Measurements from ENCODE around the gene MYL6.
"Not testable (repeated sequence)": the region's sequence is repeated elsewhere in the genome, so short reads cannot be mapped to it uniquely, and the experiment has no call there.

The MYL6 gene

DNA sequence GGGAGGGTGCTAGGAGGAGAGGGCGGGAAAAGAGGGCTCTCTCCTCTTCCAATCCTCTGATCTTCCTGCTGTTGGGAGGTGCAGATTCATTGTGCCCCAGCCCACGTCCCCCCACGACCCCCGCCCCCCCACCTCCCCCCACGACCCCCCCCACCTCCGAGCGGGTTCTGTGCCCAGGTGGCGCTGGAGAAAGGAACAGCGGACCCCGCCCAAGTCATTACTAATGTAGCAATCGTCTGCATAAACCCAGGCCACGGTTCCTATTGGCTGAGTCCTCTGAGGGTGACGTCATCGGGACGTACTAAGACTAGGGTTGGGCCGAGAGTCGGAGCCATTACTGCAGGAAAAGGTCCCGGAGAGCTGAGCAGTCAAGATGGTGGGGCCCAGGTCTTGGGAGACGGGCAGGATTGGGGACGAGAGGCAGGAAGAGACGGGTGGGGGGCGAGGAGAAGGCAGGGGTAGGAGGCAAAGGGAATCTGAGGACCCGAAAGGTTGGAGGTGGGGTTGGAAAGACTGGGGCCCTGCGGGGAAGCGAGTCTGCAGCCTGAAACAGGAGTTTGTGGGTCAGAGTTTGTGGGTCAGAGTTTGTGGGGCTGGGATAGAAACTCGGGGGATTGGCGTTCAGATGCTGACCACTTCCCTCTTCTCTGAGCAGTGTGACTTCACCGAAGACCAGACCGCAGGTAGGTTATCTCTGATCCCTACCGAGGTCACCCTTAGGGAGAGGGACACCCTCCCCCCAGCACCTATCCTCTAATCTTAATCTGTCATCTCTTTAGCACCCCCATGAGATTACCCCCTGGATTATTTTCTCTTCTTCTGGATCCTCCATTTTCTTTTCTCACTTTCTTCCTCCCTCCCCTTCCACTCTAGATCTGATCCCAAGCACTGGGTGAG is at the start of gene MYL6:
Gene MYL6, plus strand, starts transcription at position 331 of the 897 bp plus-strand sequence. Its CDS starts 43 bp downstream, at position 374.
- H3K36me3 ChIP-seq (ENCODE audit: insufficient read depth, low read length): peaks cover 29% of the 10 kb centered on the region
- peaks cover 21% of the 10 kb centered on the region for H3K4me1 ChIP-seq (ENCODE audit: insufficient read depth, low read length)
- H3K9me3 ChIP-seq (ENCODE audit: control insufficient read depth, insufficient read depth, low read length): no peaks in the 10 kb centered on the region
- H3K9ac ChIP-seq (ENCODE audit: low read depth, low read length): peak within 1 kb of the TSS; percentile 97

DNA sequence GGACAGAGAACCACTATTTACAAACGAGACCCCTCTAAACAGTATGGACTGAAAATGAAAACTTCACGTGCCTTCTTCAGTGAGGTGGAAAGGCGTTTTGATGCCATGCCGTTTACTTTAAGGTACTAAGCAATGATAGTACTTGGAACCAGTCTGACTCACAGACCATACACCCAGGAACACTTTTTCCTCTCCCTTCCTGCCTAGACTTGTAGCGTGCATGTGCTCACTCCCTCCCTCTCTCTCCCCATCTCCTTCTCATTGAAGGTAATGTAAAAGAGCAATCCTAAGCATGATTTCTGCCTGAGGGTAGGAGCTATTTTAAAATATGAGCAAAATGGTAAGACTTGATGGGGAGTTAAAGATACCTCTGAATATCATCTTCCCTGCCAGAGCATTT is 47.6 kb upstream of the MYL6 start:
- peaks cover 41% of the 10 kb centered on the region for H3K36me3 ChIP-seq (ENCODE audit: insufficient read depth, low read length)
- H3K9ac ChIP-seq (ENCODE audit: low read depth, low read length): no peak overlapping the region
- H3K9me3 ChIP-seq (ENCODE audit: control insufficient read depth, insufficient read depth, low read length): no peaks in the 10 kb centered on the region
- peaks cover 8% of the 10 kb centered on the region for H3K4me1 ChIP-seq (ENCODE audit: insufficient read depth, low read length)

DNA sequence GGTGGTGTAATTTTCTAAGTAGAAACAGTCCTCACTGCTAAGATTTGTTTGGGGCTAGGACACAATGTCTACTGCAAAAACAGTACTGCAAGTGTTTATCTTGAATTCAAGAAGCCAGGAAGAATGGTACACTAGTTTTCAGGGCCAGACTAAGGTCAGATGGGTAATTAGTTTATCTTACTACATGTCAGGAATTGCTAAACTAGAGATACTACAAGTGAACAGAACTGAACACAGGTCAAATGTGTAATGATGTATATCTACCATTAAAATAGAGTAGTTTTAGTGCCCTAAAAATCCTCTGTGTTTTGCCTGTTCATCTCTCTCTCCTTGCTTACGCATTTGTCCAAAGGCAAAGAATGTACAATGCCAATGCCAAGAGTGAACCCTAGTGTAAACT is 44.1 kb upstream of the MYL6 start:
- Histone ChIP-seq H3K9ac (ENCODE audit: low read depth, low read length) (no peak overlapping the region), H3K36me3 (ENCODE audit: insufficient read depth, low read length) (peaks cover 24% of the 10 kb centered on the region; the same call in 1 of the 2 replicates), H3K9me3 (ENCODE audit: control insufficient read depth, insufficient read depth, low read length) (no peaks in the 10 kb centered on the region), H3K4me1 (ENCODE audit: insufficient read depth, low read length) (no peaks in the 10 kb centered on the region)

DNA sequence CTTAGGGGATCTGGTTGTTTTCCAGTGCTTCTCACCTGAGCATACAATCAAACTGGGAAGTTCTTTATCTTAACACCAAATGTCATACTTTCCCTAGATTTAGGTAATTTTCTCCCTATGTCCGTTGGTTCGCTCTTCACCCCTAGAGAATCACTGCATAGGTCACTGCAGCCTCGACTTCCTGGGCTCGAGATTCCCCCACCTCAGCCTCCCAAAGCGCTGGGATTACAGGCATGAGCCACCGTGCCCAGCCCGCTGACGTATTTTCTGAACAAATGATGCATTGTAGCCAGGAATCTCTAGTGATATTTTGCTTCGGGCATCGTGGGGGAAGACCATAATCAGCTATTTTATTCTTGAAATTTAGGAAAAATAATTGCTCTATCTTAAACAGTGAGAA is 42.8 kb upstream of the MYL6 start:
- peak overlapping the region; percentile 92 for H3K9ac ChIP-seq (ENCODE audit: low read depth, low read length)
- no peaks in the 10 kb centered on the region for H3K9me3 ChIP-seq (ENCODE audit: control insufficient read depth, insufficient read depth, low read length)
- H3K4me1 ChIP-seq (ENCODE audit: insufficient read depth, low read length): peaks cover 7% of the 10 kb centered on the region; the same call in 1 of the 2 replicates
- H3K36me3 ChIP-seq (ENCODE audit: insufficient read depth, low read length): peaks cover 15% of the 10 kb centered on the region; the same call in 1 of the 2 replicates

DNA sequence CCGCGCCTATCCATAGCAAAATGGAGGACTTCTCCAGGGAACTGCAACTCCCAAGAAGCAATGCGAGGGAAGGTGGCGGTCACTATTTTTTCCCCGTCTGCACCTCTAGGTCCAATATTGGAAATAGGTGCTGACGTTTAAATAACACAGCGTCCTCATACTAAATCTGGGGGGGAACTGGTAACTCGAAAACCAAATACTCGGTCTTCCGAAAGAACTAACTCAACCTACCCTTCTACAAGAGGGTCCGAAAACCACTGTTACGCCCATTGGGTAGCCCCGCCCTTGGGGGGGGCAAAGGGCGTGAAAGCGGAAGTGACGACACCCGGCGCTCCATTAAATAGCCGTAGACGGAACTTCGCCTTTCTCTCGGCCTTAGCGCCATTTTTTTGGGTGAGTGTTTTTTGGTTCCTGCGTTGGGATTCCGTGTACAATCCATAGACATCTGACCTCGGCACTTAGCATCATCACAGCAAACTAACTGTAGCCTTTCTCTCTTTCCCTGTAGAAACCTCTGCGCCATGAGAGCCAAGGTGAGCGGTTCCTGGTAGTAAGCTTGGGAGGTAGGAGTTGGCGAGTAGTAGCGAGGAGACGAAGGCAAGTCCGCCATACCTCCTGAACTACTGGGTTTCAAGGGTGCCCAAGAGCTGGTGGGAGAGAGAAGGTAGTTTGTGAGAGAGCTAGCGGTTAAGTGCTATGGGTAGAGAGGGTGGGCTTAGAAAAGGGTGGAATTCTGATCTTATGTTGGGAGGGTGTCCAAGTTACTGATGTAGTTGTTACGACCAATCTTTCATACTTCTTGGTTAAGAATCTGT is 41.7 kb upstream of the MYL6 start, which contains the start of gene RPL41:
Gene RPL41, plus strand, starts transcription at position 367 of the 815 bp plus-strand sequence.
- peaks cover 7% of the 10 kb centered on the region; the same call in 1 of the 2 replicates for H3K4me1 ChIP-seq (ENCODE audit: insufficient read depth, low read length)
- peaks cover 5% of the 10 kb centered on the region; the same call in 1 of the 2 replicates for H3K36me3 ChIP-seq (ENCODE audit: insufficient read depth, low read length)
- no peaks in the 10 kb centered on the region for H3K9me3 ChIP-seq (ENCODE audit: control insufficient read depth, insufficient read depth, low read length)
- H3K9ac ChIP-seq (ENCODE audit: low read depth, low read length): peak within 1 kb of the TSS; percentile 92

DNA sequence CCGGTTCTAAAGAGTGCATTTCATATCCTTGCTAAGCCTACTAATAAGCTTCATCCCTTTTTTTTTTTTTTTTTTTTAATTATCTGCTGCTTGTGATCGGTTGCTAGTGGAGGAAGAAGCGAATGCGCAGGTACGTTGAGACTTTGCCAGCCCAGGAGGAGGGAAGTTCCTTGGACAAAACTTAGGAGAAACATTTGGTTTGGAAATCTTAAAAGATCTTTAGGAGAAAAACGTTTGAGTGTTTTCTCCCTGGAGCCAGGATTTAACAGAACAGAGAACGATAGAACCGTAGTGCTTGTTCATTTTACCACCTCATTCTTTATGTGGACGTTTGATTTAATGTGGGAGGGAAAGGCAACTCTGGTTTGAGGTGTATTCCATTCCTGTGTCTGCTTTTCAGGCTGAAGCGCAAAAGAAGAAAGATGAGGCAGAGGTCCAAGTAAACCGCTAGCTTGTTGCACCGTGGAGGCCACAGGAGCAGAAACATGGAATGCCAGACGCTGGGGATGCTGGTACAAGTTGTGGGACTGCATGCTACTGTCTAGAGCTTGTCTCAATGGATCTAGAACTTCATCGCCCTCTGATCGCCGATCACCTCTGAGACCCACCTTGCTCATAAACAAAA is 41.0 kb upstream of the MYL6 start:
- not testable (repeated sequence) for H3K36me3 ChIP-seq (ENCODE audit: insufficient read depth, low read length); H3K9me3 ChIP-seq (ENCODE audit: control insufficient read depth, insufficient read depth, low read length); H3K4me1 ChIP-seq (ENCODE audit: insufficient read depth, low read length)
- peak overlapping the region; percentile 92 for H3K9ac ChIP-seq (ENCODE audit: low read depth, low read length)

DNA sequence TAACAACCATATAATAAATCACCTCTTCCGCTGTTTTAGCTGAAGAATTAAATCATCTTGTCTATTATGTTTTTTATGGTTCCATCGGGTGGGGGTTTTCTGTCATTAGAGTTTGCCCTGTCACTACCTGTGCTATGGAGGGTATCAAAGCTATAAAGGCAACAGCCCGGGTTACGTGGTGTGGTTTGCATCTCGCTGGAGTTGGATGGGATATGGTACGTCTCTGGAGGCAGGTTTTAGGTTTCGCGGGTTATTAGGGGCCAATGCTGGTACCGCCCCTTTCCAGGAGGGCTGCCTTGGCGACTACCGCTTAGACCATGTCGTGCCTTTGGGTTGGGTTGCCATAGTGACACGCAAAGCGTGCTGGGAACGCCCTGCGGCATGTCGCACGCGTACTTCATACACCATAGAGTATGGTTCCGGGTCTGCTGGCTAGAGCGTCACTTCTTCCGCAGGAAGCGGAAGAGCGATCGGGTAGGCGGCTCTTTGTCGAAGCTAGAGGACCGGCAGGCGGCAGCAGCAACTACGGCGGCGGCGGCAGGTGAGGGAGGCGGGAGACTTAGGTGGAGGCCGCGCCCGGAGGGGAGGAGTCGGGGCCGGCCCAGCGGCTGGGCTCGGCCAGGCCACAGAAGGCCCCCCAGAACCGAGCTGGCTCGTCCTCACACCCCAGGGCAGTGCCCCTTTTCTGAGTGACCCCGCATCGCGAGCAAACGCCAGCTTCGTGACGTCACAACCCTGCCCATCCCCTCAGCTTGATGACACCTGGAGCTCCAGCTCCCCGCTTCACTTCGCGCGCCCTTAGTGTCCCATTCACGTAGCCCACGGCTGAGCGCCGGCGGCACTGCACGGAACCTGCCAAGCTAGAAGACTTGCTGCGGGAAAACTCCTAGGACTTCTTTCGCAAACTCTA is 40.1 kb upstream of the MYL6 start, which contains the start of gene ZC3H10:
Gene ZC3H10, plus strand, starts transcription at position 489 of the 910 bp plus-strand sequence. CDS start 2,297 bp downstream, outside the sequence.
- Histone ChIP-seq H3K9ac (ENCODE audit: low read depth, low read length) (peak within 1 kb of the TSS; percentile 92), H3K9me3 (ENCODE audit: control insufficient read depth, insufficient read depth, low read length) (no peaks in the 10 kb centered on the region), H3K36me3 (ENCODE audit: insufficient read depth, low read length) (peaks cover 5% of the 10 kb centered on the region; the same call in 1 of the 2 replicates), H3K4me1 (ENCODE audit: insufficient read depth, low read length) (peaks cover 7% of the 10 kb centered on the region; the same call in 1 of the 2 replicates)

DNA sequence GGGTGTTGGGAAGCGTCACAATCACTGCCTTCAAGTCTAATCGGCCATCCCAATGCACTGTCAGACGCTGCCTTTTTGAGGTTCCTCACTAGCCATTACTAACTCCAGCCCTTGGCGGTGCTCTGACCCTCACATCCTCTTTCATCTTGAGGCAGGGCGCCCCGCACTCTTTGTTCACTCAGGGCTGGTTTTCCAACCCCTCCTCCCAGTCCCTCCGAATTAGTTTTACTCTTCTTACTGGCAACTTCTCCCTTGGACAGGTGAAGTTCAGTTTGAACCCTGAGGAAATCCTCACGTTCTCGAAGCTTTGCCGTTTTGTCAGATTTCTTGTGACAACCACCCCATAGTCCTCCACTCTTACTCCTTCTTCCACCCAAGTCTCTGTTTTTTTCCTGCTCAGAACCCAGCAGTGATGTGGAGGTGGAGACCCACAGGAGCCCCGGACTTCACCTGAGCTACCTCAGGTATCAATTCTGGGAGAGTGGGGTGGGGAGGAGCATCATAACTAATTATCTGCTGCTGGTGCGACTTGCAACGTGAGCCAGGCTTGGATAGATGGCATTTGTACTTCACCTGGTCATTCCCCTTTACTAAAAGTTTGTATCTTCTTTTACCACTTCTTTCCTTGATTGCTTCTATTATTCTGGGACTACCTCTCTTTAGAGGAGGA is 39.3 kb upstream of the MYL6 start:
- H3K36me3 ChIP-seq (ENCODE audit: insufficient read depth, low read length): peaks cover 4% of the 10 kb centered on the region; the same call in 1 of the 2 replicates
- H3K9ac ChIP-seq (ENCODE audit: low read depth, low read length): peak overlapping the region; percentile 69
- peaks cover 7% of the 10 kb centered on the region; the same call in 1 of the 2 replicates for H3K4me1 ChIP-seq (ENCODE audit: insufficient read depth, low read length)
- no peaks in the 10 kb centered on the region for H3K9me3 ChIP-seq (ENCODE audit: control insufficient read depth, insufficient read depth, low read length)

DNA sequence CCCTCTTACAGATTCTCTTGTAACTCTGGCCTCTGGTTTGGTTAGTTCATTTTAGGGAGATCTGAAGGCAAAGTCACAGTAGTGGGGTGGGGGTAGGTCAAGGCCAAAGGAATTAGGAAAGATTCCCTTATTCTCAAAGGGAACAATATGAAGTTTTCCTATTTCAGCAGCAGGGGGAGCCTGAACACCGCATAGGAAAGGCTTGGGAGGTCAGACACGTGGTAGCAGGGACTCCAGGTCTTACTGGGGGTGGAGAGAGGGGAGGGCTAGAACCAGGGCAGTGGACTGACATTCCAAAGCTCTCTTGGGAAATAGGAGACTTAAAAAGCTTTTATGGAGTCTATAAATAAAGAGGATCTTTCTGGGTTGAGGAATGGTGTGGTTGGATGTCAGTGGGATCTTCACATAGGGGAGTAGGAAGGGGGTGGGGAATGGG is 38.8 kb upstream of the MYL6 start:
- peaks cover 7% of the 10 kb centered on the region; the same call in 1 of the 2 replicates for H3K4me1 ChIP-seq (ENCODE audit: insufficient read depth, low read length)
- peaks cover 3% of the 10 kb centered on the region; the same call in 1 of the 2 replicates for H3K36me3 ChIP-seq (ENCODE audit: insufficient read depth, low read length)
- no peaks in the 10 kb centered on the region for H3K9me3 ChIP-seq (ENCODE audit: control insufficient read depth, insufficient read depth, low read length)
- peak overlapping the region; percentile 69 for H3K9ac ChIP-seq (ENCODE audit: low read depth, low read length)

DNA sequence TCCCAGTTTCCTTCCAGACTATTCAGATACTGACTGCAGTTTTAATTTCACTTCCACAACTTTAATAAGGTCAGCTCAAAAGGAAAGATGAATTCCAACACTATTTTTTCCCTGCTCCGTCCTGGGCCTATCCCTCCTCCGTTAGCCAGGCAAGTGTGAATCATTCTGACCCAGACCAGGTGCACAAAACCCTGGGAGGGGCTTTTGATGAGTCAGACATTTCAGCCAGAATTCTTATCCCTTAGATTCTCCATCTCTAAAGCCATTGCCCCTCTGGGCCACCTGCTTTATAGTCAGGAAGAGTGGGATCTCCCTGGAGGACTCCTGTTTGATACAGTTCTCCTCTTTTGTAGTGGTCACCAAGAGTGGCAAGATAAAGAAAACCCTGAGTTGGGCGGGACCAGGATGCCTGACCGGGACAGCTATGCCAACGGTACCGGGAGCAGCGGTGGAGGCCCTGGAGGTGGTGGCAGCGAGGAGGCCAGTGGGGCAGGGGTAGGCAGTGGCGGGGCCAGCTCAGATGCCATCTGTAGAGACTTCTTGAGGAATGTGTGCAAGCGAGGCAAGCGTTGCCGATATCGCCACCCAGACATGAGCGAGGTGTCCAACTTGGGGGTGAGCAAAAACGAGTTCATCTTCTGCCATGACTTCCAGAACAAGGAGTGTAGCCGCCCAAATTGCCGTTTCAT is 37.9 kb upstream of the MYL6 start:
- Histone ChIP-seq H3K9me3 (ENCODE audit: control insufficient read depth, insufficient read depth, low read length) (no peaks in the 10 kb centered on the region), H3K4me1 (ENCODE audit: insufficient read depth, low read length) (peaks cover 7% of the 10 kb centered on the region; the same call in 1 of the 2 replicates), H3K36me3 (ENCODE audit: insufficient read depth, low read length) (peaks cover 3% of the 10 kb centered on the region; the same call in 1 of the 2 replicates), H3K9ac (ENCODE audit: low read depth, low read length) (no peak overlapping the region)

DNA sequence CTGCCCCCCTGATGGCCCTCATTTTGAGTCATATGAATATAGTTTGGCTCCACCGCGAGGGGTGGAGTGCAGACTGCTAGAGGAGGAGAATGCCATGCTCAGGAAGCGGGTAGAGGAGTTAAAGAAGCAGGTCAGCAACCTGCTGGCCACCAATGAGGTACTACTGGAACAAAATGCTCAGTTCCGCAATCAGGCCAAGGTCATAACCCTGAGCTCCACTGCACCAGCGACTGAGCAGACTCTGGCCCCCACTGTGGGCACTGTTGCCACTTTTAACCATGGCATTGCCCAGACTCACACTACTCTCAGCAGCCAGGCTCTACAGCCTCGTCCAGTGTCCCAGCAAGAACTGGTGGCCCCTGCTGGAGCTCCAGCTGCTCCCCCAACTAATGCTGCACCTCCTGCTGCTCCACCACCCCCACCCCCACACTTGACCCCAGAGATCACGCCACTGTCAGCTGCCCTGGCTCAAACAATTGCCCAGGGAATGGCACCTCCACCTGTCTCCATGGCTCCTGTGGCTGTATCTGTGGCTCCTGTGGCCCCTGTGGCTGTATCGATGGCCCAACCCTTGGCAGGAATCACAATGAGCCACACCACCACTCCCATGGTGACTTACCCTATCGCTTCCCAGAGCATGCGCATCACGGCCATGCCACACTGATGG is 36.8 kb upstream of the MYL6 start:
- no peak overlapping the region for H3K9ac ChIP-seq (ENCODE audit: low read depth, low read length)
- H3K9me3 ChIP-seq (ENCODE audit: control insufficient read depth, insufficient read depth, low read length): no peaks in the 10 kb centered on the region
- peaks cover 3% of the 10 kb centered on the region; the same call in 1 of the 2 replicates for H3K36me3 ChIP-seq (ENCODE audit: insufficient read depth, low read length)

DNA sequence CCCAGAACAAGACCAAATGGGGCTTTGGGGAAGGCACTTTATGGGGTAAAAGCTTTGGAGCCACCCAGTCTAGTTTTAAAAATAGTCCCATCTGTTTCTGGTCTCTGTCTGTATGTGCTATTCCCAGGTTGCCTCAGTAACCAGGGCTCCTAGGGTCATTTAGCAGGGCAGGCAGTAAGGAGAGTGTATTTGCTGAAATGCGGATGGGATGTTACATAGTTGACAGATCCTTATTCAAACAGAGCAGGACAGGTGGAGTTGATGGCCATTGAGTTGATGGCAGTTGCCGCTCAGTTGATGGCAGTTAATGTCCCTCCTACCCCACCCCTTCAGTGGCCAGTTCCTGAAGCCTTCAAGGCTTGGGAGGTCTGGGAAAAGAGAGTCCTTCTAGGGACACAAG is 35.5 kb upstream of the MYL6 start:
- Histone ChIP-seq H3K4me1 (ENCODE audit: insufficient read depth, low read length) (peaks cover 17% of the 10 kb centered on the region), H3K9ac (ENCODE audit: low read depth, low read length) (no peak overlapping the region), H3K9me3 (ENCODE audit: control insufficient read depth, insufficient read depth, low read length) (no peaks in the 10 kb centered on the region), H3K36me3 (ENCODE audit: insufficient read depth, low read length) (no peaks in the 10 kb centered on the region)

More for the DNA sequence above, 36.8 kb upstream of the MYL6 start:
- H3K4me1 ChIP-seq (ENCODE audit: insufficient read depth, low read length): peaks cover 8% of the 10 kb centered on the region
